HepG2 (cell line): ENCODE results near the gene ZBTB9. TPM values are rescaled to one million over a fixed set of nuclear protein-coding genes. Genes with fewer than 3 reads are reported as not detected.

Source experiments
- BHLHE40 ChIP-seq: IDR thresholded peaks from 2 replicates; pipeline ENCODE4 v1.6.1; 2011; ENCODE audit warnings: low read length, improper control_type of control experiment
- CCAR2 ChIP-seq: fragments of 200-400 bp; formaldehyde crosslinking; optimal IDR thresholded peaks from 2 replicates; pipeline ENCODE3; 2018; ENCODE audit warnings: low read depth, mild to moderate bottlenecking, low read length, moderate library complexity
- FUBP1 ChIP-seq: sonication (generic); formaldehyde crosslinking; IDR thresholded peaks from 2 replicates; pipeline ENCODE4 v1.5.1; 2020; ENCODE audit warnings: missing genetic modification reagents, mild to moderate bottlenecking, borderline replicate concordance
- GTF2F1 ChIP-seq: fragments of 150-350 bp; IDR thresholded peaks from 2 replicates; pipeline ENCODE4 v1.6.1; 2014; ENCODE audit warnings: low read length
- MIER2 ChIP-seq: IDR thresholded peaks from 2 replicates; pipeline ENCODE4 v1.6.1; 2016; ENCODE audit warnings: missing biosample characterization, missing genetic modification reagents
- MNT ChIP-seq: fragments of 450-650 bp; IDR thresholded peaks from 2 replicates; pipeline ENCODE4 v1.6.1; 2016
- U2AF2 ChIP-seq: fragments of 200-400 bp; formaldehyde crosslinking; IDR thresholded peaks from 2 replicates; pipeline ENCODE4 v1.6.1; 2017; ENCODE audit warnings: low read depth, mild to moderate bottlenecking, low read length
- ZNF343 ChIP-seq: sonication (generic); formaldehyde crosslinking; IDR thresholded peaks from 2 replicates; pipeline ENCODE4 v1.4.0; 2020; ENCODE audit warnings: mild to moderate bottlenecking, missing genetic modification reagents
- ZNF780A ChIP-seq: sonication (generic); formaldehyde crosslinking; IDR thresholded peaks from 2 replicates; pipeline ENCODE4 v1.8.0; 2022; ENCODE audit warnings: mild to moderate bottlenecking, missing genetic modification reagents, moderate library complexity
- ZSCAN9 ChIP-seq: IDR thresholded peaks from 2 replicates; pipeline ENCODE4 v1.6.1; 2016; ENCODE audit warnings: borderline replicate concordance
- polyA plus RNA-seq, 8 experiments: library from polyadenylated mRNA; depleted of rRNA in 3 of 8; stranded (reverse) in 7 of 8; unstranded in 1 of 8; fragments of >200 nt; fragmentation: Illumina TruSeq in 4 of 8; extraction: Trizol in 4 of 8; gene quantifications; 2 replicates each; pipeline versions ENCODE4 v1.2.1 to v1.2.3, GENCODE V29; 2011 to 2016; ENCODE audit warnings: low read depth in 4 of 8, missing spikeins in 1 of 8, mixed read lengths in 1 of 8; ENCODE audit not compliant: insufficient read depth in 1 of 8
- total RNA-seq, 5 experiments: library from RNA; depleted of rRNA; stranded (reverse); fragments of >200 nt; fragmentation: Illumina TruSeq; extraction: Trizol; gene quantifications; 2 replicates each; pipeline ENCODE4 v1.2.3, GENCODE V29; 2016; ENCODE audit warnings: low read depth in 1 of 5
- TF ChIP-seq, protein P1 (sequence below): sonication (generic); formaldehyde crosslinking; IDR thresholded peaks from 2 replicates; pipeline ENCODE4 v1.4.0; 2020; ENCODE audit warnings: mild to moderate bottlenecking, missing genetic modification reagents
- TF ChIP-seq, protein P2 (sequence below): sonication (generic); formaldehyde crosslinking; IDR thresholded peaks from 2 replicates; pipeline ENCODE4 v1.9.0; 2022; ENCODE audit warnings: low read depth, missing genetic modification reagents
- TF ChIP-seq, protein P3 (sequence below): sonication (generic); formaldehyde crosslinking; IDR thresholded peaks from 2 replicates; pipeline ENCODE4 v1.4.0; 2020; ENCODE audit warnings: mild to moderate bottlenecking, missing genetic modification reagents
- TF ChIP-seq, protein P4 (sequence below): sonication (generic); formaldehyde crosslinking; IDR thresholded peaks from 2 replicates; pipeline ENCODE4 v1.4.0; 2020; ENCODE audit warnings: mild to moderate bottlenecking, missing genetic modification reagents, borderline replicate concordance

The ZBTB9 gene
- total and polyA plus RNA-seq, 2 of the 13 experiments (the other 11 are each of a cell fraction or from before 2014, with no cell fraction given), result 5.3 to 9.2 TPM

- TF ChIP-seq, protein P1, sequence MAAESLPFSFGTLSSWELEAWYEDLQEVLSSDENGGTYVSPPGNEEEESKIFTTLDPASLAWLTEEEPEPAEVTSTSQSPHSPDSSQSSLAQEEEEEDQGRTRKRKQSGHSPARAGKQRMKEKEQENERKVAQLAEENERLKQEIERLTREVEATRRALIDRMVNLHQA (CRISPR knock-in tag), result no peak
- TF ChIP-seq BHLHE40 (peak; percentile 100), MIER2 (CRISPR knock-in tag) (no peak), FUBP1 (CRISPR knock-in tag) (0 out of 2 replicates have a peak, but pooled peaks have one; percentile 52), ZSCAN9 (CRISPR knock-in tag) (peak; percentile 61), U2AF2 (peak; percentile 91; the same call in 1 of the 2 replicates), ZNF780A (CRISPR knock-in tag) (no peak), CCAR2 (no peak), MNT (peak; percentile 98), ZNF343 (CRISPR knock-in tag) (peak; percentile 78), GTF2F1 (no peak)
- TF ChIP-seq, protein P2, sequence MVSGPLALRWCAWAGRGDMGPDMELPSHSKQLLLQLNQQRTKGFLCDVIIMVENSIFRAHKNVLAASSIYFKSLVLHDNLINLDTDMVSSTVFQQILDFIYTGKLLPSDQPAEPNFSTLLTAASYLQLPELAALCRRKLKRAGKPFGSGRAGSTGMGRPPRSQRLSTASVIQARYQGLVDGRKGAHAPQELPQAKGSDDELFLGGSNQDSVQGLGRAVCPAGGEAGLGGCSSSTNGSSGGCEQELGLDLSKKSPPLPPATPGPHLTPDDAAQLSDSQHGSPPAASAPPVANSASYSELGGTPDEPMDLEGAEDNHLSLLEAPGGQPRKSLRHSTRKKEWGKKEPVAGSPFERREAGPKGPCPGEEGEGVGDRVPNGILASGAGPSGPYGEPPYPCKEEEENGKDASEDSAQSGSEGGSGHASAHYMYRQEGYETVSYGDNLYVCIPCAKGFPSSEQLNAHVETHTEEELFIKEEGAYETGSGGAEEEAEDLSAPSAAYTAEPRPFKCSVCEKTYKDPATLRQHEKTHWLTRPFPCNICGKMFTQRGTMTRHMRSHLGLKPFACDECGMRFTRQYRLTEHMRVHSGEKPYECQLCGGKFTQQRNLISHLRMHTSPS (CRISPR knock-in tag), result 0 out of 2 replicates have a peak, but pooled peaks have one; percentile 41
- TF ChIP-seq, protein P3, sequence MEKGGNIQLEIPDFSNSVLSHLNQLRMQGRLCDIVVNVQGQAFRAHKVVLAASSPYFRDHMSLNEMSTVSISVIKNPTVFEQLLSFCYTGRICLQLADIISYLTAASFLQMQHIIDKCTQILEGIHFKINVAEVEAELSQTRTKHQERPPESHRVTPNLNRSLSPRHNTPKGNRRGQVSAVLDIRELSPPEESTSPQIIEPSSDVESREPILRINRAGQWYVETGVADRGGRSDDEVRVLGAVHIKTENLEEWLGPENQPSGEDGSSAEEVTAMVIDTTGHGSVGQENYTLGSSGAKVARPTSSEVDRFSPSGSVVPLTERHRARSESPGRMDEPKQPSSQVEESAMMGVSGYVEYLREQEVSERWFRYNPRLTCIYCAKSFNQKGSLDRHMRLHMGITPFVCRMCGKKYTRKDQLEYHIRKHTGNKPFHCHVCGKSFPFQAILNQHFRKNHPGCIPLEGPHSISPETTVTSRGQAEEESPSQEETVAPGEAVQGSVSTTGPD (CRISPR knock-in tag), result no peak
- TF ChIP-seq, protein P4, sequence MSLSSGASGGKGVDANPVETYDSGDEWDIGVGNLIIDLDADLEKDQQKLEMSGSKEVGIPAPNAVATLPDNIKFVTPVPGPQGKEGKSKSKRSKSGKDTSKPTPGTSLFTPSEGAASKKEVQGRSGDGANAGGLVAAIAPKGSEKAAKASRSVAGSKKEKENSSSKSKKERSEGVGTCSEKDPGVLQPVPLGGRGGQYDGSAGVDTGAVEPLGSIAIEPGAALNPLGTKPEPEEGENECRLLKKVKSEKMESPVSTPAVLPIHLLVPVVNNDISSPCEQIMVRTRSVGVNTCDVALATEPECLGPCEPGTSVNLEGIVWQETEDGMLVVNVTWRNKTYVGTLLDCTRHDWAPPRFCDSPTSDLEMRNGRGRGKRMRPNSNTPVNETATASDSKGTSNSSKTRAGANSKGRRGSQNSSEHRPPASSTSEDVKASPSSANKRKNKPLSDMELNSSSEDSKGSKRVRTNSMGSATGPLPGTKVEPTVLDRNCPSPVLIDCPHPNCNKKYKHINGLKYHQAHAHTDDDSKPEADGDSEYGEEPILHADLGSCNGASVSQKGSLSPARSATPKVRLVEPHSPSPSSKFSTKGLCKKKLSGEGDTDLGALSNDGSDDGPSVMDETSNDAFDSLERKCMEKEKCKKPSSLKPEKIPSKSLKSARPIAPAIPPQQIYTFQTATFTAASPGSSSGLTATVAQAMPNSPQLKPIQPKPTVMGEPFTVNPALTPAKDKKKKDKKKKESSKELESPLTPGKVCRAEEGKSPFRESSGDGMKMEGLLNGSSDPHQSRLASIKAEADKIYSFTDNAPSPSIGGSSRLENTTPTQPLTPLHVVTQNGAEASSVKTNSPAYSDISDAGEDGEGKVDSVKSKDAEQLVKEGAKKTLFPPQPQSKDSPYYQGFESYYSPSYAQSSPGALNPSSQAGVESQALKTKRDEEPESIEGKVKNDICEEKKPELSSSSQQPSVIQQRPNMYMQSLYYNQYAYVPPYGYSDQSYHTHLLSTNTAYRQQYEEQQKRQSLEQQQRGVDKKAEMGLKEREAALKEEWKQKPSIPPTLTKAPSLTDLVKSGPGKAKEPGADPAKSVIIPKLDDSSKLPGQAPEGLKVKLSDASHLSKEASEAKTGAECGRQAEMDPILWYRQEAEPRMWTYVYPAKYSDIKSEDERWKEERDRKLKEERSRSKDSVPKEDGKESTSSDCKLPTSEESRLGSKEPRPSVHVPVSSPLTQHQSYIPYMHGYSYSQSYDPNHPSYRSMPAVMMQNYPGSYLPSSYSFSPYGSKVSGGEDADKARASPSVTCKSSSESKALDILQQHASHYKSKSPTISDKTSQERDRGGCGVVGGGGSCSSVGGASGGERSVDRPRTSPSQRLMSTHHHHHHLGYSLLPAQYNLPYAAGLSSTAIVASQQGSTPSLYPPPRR (CRISPR knock-in tag), result 0 out of 2 replicates have a peak, but pooled peaks have one; percentile 28
Observed at GRCh38 chr6:33417903-33418689, 36.3 kb upstream of the ZBTB9 start, which contains the start of gene CUTA (continued).
